Measurements from ENCODE around the gene CLIP4.

Gene CLIP4

DNA sequence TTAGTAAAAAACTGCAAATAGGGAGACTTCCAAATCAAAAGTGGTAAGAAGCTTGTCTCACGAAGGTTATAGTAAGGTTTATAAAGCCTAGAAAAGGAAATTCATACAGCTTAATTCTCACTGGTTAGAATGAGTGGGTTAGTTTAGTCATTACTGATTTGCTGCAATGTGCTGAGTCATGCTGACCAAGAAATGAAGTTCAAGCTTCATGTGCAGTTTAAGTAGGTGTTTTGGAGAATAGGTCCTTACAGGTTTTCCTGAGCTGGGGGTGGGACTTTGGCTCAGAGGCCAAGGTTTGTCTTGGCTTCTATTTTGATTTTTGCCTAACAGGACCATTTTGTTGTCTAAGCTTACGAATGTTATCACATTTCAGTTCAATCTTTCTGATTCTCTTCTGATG is 15.1 kb downstream of the CLIP4 start:
- no peaks in the 10 kb centered on the region for H3K36me3 ChIP-seq (ENCODE audit: control insufficient read depth, insufficient read depth, low read length)
- H3K9me3 ChIP-seq (ENCODE audit: control insufficient read depth, low read length), result no peaks in the 10 kb centered on the region
- no peak overlapping the region for H3K4me3 ChIP-seq (ENCODE audit: insufficient read depth, low read depth, low read length)
- no peaks in the 10 kb centered on the region for H3K4me1 ChIP-seq (ENCODE audit: control insufficient read depth, insufficient read depth, low read length)
- 91 to 93% methylated on average over 2 of the region's 2 CpGs for WGBS, 2 experiments
- H3K27me3 ChIP-seq (ENCODE audit: control insufficient read depth, insufficient read depth, low read length, poor library complexity, severe bottlenecking), result no peaks in the 10 kb centered on the region
- no peak overlapping the region for H3K27ac ChIP-seq (ENCODE audit: insufficient read depth, low read depth, low read length, poor library complexity, severe bottlenecking)

DNA sequence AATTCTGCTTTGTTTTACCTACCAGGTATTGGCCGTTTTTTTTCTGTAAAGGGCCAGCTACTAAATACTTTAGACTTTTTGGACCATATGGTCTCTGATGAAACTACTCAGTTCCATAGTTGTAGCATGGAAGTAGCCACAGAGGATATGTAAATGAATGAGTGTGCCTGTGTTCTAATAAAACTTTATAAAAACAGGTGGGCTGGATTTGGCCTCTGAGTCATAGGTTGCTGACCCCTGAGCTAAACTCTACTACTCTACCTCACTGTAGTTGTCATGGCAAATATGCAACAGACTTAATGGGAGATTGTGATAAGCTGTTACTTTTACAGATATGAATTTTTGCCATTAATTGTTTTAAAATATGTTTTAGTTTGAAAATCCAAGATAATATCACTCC is 19.7 kb downstream of the CLIP4 start:
- no peaks in the 10 kb centered on the region for H3K9me3 ChIP-seq (ENCODE audit: control insufficient read depth, low read length)
- no peak overlapping the region for H3K4me3 ChIP-seq (ENCODE audit: insufficient read depth, low read depth, low read length)
- no peaks in the 10 kb centered on the region for H3K27me3 ChIP-seq (ENCODE audit: control insufficient read depth, insufficient read depth, low read length, poor library complexity, severe bottlenecking)
- 90 to 92% methylated on average over 1 of the region's 1 CpG for WGBS, 2 experiments
- H3K27ac ChIP-seq (ENCODE audit: insufficient read depth, low read depth, low read length, poor library complexity, severe bottlenecking), result no peak overlapping the region
- H3K4me1 ChIP-seq (ENCODE audit: control insufficient read depth, insufficient read depth, low read length), result no peaks in the 10 kb centered on the region
- no peaks in the 10 kb centered on the region for H3K36me3 ChIP-seq (ENCODE audit: control insufficient read depth, insufficient read depth, low read length)

DNA sequence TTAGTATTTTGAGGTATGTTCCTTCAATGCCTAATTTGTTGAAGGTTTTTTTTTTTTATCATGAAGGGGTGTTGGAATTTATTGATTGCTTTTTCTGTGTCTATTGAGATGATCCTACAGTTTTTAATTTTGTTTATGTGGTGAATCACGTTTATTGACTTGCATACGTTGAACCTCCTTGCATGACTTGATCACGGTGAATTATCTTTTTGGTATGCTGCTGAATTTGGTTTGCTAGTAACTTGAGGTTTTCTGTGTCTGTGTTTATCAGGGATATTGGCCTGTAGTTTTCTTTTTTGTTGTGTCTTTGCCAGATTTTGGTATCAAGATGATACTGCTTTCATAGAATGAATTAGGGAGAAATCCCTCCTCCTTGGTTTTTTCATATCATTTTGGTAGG is 23.9 kb downstream of the CLIP4 start:
- H3K27me3 ChIP-seq (ENCODE audit: control insufficient read depth, insufficient read depth, low read length, poor library complexity, severe bottlenecking), result no peaks in the 10 kb centered on the region
- WGBS, 2 experiments, result 95 to 96% methylated on average over 3 of the region's 3 CpGs
- H3K9me3 ChIP-seq (ENCODE audit: control insufficient read depth, low read length), result no peaks in the 10 kb centered on the region
- no peak overlapping the region for H3K27ac ChIP-seq (ENCODE audit: insufficient read depth, low read depth, low read length, poor library complexity, severe bottlenecking)
- no peaks in the 10 kb centered on the region for H3K4me1 ChIP-seq (ENCODE audit: control insufficient read depth, insufficient read depth, low read length)
- no peaks in the 10 kb centered on the region for H3K36me3 ChIP-seq (ENCODE audit: control insufficient read depth, insufficient read depth, low read length)
- no peak overlapping the region for H3K4me3 ChIP-seq (ENCODE audit: insufficient read depth, low read depth, low read length)

DNA sequence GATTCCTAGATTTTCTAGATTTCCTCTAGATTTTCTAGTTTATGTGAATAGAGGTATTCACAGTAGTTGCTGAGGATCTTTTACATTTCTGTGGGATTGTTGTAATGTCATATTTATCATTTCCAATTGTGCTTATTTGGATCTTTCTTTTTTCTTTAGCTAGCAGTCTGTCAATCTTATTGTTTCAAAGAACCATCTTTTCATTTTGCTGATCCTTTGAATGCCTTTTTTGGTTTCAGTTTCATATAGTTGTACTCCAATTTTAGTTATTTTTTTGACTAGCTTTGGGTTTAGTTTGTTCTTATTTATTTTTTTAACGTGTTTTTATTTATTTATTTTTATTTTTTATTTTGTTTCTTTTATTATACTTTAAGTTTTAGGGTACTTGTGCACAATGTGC is 24.5 kb downstream of the CLIP4 start:
- H3K27ac ChIP-seq (ENCODE audit: insufficient read depth, low read depth, low read length, poor library complexity, severe bottlenecking), result no peak overlapping the region
- no peaks in the 10 kb centered on the region for H3K36me3 ChIP-seq (ENCODE audit: control insufficient read depth, insufficient read depth, low read length)
- no CpG with 5 or more reads among the region's 1 CpG for WGBS, 2 experiments
- H3K27me3 ChIP-seq (ENCODE audit: control insufficient read depth, insufficient read depth, low read length, poor library complexity, severe bottlenecking), result no peaks in the 10 kb centered on the region
- H3K9me3 ChIP-seq (ENCODE audit: control insufficient read depth, low read length), result no peaks in the 10 kb centered on the region
- no peak overlapping the region for H3K4me3 ChIP-seq (ENCODE audit: insufficient read depth, low read depth, low read length)
- no peaks in the 10 kb centered on the region for H3K4me1 ChIP-seq (ENCODE audit: control insufficient read depth, insufficient read depth, low read length)

DNA sequence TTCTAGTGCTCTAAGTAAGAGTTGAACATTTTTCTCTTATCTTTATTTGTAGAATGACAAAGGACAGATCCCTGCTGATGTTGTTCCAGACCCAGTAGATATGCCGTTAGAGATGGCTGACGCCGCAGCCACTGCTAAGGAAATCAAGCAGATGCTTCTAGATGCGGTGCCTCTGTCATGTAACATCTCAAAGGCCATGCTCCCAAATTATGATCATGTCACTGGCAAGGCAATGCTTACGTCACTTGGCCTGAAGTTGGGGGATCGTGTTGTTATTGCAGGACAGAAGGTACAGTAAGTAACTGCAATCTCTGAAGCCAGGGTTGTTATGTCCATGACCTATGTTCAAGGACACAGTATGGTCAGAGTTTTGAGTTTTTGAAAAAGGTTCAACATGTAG is 28.4 kb downstream of the CLIP4 start:
- Histone ChIP-seq H3K9me3 (ENCODE audit: control insufficient read depth, low read length) (no peaks in the 10 kb centered on the region), H3K27ac (ENCODE audit: insufficient read depth, low read depth, low read length, poor library complexity, severe bottlenecking) (no peak overlapping the region), H3K36me3 (ENCODE audit: control insufficient read depth, insufficient read depth, low read length) (no peaks in the 10 kb centered on the region), H3K4me1 (ENCODE audit: control insufficient read depth, insufficient read depth, low read length) (no peaks in the 10 kb centered on the region), H3K4me3 (ENCODE audit: insufficient read depth, low read depth, low read length) (no peak overlapping the region), H3K27me3 (ENCODE audit: control insufficient read depth, insufficient read depth, low read length, poor library complexity, severe bottlenecking) (no peaks in the 10 kb centered on the region)
- 87 to 89% methylated on average over 6 of the region's 6 CpGs for WGBS, 2 experiments

DNA sequence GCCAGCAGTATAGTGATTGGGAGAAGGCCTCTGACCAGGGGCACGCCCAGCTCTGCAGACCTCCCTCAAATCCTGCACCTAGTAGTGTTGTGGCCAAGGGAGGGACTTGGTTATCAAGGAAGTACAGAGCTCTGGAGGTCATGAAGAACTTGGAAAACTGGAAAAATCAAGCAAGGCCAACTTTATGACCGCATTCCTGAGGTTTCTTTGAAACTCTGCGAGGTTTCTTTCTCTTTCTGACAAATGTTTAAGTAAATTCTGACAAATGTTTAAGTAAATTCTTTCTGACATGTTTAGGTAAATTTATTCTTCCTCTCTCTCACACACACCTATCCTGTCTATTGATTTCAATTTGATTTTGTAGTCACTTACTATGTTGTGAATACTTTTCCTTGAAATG is 31.0 kb downstream of the CLIP4 start:
- no peaks in the 10 kb centered on the region for H3K36me3 ChIP-seq (ENCODE audit: control insufficient read depth, insufficient read depth, low read length)
- 96 to 98% methylated on average over 3 of the region's 3 CpGs for WGBS, 2 experiments
- H3K9me3 ChIP-seq (ENCODE audit: control insufficient read depth, low read length), result no peaks in the 10 kb centered on the region
- no peak overlapping the region for H3K27ac ChIP-seq (ENCODE audit: insufficient read depth, low read depth, low read length, poor library complexity, severe bottlenecking)
- no peaks in the 10 kb centered on the region for H3K27me3 ChIP-seq (ENCODE audit: control insufficient read depth, insufficient read depth, low read length, poor library complexity, severe bottlenecking)
- no peak overlapping the region for H3K4me3 ChIP-seq (ENCODE audit: insufficient read depth, low read depth, low read length)
- H3K4me1 ChIP-seq (ENCODE audit: control insufficient read depth, insufficient read depth, low read length), result no peaks in the 10 kb centered on the region

DNA sequence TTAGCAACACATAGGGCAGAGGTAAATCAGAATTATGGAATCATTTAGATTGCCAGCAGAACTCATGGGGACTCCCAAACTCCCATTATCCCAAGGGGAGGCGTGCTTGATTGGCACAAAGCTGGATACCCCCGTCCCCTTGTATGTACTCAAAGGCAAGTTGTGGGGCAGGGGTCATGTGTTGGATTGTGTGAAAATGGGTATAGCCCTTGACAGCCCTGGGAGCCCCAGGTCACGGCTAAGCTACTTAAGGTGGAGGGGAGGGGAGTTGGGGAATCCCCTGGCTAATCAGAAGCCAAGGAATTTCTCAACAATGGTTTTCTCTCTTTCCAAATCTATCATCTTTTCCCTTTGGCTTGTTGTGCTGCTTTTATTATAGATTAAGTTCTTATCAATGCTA is 32.7 kb downstream of the CLIP4 start:
- Histone ChIP-seq H3K27ac (ENCODE audit: insufficient read depth, low read depth, low read length, poor library complexity, severe bottlenecking) (no peak overlapping the region), H3K9me3 (ENCODE audit: control insufficient read depth, low read length) (no peaks in the 10 kb centered on the region), H3K27me3 (ENCODE audit: control insufficient read depth, insufficient read depth, low read length, poor library complexity, severe bottlenecking) (no peaks in the 10 kb centered on the region), H3K4me3 (ENCODE audit: insufficient read depth, low read depth, low read length) (no peak overlapping the region), H3K36me3 (ENCODE audit: control insufficient read depth, insufficient read depth, low read length) (no peaks in the 10 kb centered on the region), H3K4me1 (ENCODE audit: control insufficient read depth, insufficient read depth, low read length) (no peaks in the 10 kb centered on the region)
- 74 to 90% methylated on average over 2 to 3 of the region's 3 CpGs for WGBS, 2 experiments

DNA sequence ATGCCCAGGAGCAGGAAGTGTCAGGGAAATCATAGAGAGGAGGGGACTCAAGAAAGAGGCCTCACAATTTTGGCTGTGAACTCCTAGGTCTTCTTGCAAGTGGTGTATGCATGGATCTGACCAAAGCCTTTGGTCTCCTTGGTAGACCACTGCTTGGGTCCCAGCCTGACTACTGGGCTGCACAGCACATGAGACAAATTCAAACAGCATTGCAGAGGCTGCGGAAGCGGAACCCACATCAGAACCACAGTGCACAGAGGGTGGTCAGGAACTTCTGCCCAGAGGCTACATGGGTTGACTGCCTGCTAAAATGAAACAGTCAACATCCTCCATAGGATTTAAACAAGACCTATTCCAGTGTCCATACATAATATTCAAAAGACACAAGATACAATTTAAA is 39.4 kb downstream of the CLIP4 start:
- WGBS, 2 experiments, result 94 to 96% methylated on average over 2 of the region's 2 CpGs
- H3K27me3 ChIP-seq (ENCODE audit: control insufficient read depth, insufficient read depth, low read length, poor library complexity, severe bottlenecking), result no peaks in the 10 kb centered on the region
- H3K36me3 ChIP-seq (ENCODE audit: control insufficient read depth, insufficient read depth, low read length), result no peaks in the 10 kb centered on the region
- no peak overlapping the region for H3K27ac ChIP-seq (ENCODE audit: insufficient read depth, low read depth, low read length, poor library complexity, severe bottlenecking)
- H3K9me3 ChIP-seq (ENCODE audit: control insufficient read depth, low read length), result no peaks in the 10 kb centered on the region
- H3K4me3 ChIP-seq (ENCODE audit: insufficient read depth, low read depth, low read length), result no peak overlapping the region
- H3K4me1 ChIP-seq (ENCODE audit: control insufficient read depth, insufficient read depth, low read length), result peaks cover 9% of the 10 kb centered on the region

DNA sequence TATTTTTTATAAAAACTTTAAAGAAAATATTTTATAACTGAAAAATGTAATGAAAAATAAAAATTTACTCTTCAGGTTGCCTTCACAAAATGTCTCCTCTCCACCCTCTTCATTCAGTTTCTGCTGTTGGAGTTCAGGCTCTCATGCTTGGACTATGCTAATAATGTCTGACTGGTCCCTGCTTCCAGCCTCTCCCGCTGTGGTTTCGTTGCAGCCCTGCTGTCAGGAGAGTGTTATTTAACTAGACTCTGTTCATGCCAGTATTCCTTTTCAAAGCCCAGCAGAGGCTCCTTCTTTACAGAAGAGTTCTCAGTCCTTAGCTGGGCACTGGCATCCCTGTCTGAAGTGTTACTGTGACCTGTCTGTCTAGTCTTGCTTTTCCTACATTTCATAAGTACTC is 40.4 kb downstream of the CLIP4 start:
- H3K4me1 ChIP-seq (ENCODE audit: control insufficient read depth, insufficient read depth, low read length), result peaks cover 9% of the 10 kb centered on the region
- H3K9me3 ChIP-seq (ENCODE audit: control insufficient read depth, low read length), result no peaks in the 10 kb centered on the region
- 68 to 74% methylated on average over 2 of the region's 2 CpGs for WGBS, 2 experiments
- no peak overlapping the region for H3K27ac ChIP-seq (ENCODE audit: insufficient read depth, low read depth, low read length, poor library complexity, severe bottlenecking)
- no peak overlapping the region for H3K4me3 ChIP-seq (ENCODE audit: insufficient read depth, low read depth, low read length)
- H3K27me3 ChIP-seq (ENCODE audit: control insufficient read depth, insufficient read depth, low read length, poor library complexity, severe bottlenecking), result no peaks in the 10 kb centered on the region
- H3K36me3 ChIP-seq (ENCODE audit: control insufficient read depth, insufficient read depth, low read length), result no peaks in the 10 kb centered on the region

DNA sequence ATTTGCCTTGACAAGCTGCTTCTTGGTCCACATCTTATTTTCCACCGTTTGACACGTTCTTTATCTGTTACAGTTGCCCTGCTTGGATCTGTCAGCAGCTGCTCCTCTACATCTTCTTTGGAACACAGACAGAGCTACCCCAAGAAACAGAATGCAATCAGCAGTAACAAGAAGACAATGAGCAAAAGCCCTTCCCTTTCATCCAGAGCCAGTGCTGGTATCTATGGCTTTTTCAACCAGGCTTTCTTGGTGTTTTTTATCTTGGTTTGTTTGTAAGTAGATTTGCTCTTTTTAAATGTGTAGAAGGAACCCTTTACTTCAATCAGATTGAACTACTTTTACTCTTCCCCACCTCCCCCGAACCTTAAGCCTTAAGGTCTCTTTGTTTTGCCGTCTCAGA is 41.9 kb downstream of the CLIP4 start:
- Histone ChIP-seq H3K27ac (ENCODE audit: insufficient read depth, low read depth, low read length, poor library complexity, severe bottlenecking) (no peak overlapping the region), H3K9me3 (ENCODE audit: control insufficient read depth, low read length) (no peaks in the 10 kb centered on the region), H3K36me3 (ENCODE audit: control insufficient read depth, insufficient read depth, low read length) (no peaks in the 10 kb centered on the region), H3K4me1 (ENCODE audit: control insufficient read depth, insufficient read depth, low read length) (peaks cover 9% of the 10 kb centered on the region), H3K27me3 (ENCODE audit: control insufficient read depth, insufficient read depth, low read length, poor library complexity, severe bottlenecking) (no peaks in the 10 kb centered on the region), H3K4me3 (ENCODE audit: insufficient read depth, low read depth, low read length) (no peak overlapping the region)
- 55 to 58% methylated on average over 4 of the region's 4 CpGs for WGBS, 2 experiments

DNA sequence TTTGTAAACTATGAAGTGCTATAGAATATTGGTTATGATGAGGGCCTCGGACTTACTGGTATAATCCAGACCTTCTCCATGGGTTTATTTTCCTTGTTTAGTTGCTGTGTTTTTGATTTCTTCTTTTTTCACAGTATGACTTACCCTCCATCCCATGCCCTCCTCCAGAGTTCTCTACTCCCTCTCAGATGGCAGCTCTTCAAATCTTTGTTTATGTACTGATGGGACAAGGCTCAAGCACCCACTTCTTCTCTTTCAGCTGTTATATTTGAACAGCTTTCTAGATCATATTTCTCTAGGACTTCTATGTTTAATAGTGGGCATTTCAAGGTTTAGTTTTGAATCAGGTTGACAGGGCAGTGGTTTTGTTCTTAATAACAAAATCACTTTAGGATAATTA is 43.9 kb downstream of the CLIP4 start:
- Histone ChIP-seq H3K4me1 (ENCODE audit: control insufficient read depth, insufficient read depth, low read length) (peaks cover 9% of the 10 kb centered on the region), H3K36me3 (ENCODE audit: control insufficient read depth, insufficient read depth, low read length) (no peaks in the 10 kb centered on the region), H3K9me3 (ENCODE audit: control insufficient read depth, low read length) (no peaks in the 10 kb centered on the region), H3K4me3 (ENCODE audit: insufficient read depth, low read depth, low read length) (no peak overlapping the region), H3K27me3 (ENCODE audit: control insufficient read depth, insufficient read depth, low read length, poor library complexity, severe bottlenecking) (no peaks in the 10 kb centered on the region), H3K27ac (ENCODE audit: insufficient read depth, low read depth, low read length, poor library complexity, severe bottlenecking) (no peak overlapping the region)
- WGBS, 2 experiments, result 100% methylated on average over 1 of the region's 1 CpG; no CpG with 5 or more reads in 1 of the 2 experiments
